Esophagus muscularis mucosa (tissue), 3 donors: ENCODE measurements around the gene TMEM171.

Source experiments
- CTCF ChIP-seq, 3 experiments: fragments of 200-600 bp in 2 of 3; fragments of 450-650 bp in 1 of 3; sonication (generic) in 2 of 3; IDR thresholded peaks; one replicate each; pipeline ENCODE4 v1.5.1; 2017 to 2019; ENCODE audit warnings: antibody characterized with exemption in 3 of 3, mild to moderate bottlenecking in 2 of 3, moderate library complexity in 1 of 3
- EP300 ChIP-seq: sonication (generic); formaldehyde crosslinking; IDR thresholded peaks from one replicate; pipeline ENCODE4 v1.6.1; 2017; ENCODE audit warnings: antibody characterized with exemption

- no peak for TF ChIP-seq EP300
- no peak for TF ChIP-seq CTCF (IDR thresholded peaks at IDR 0.05)
Observed at GRCh38 chr5:73137563-73138530, 17.5 kb downstream of the TMEM171 start.
